GM18867 (cell line): ENCODE results near the gene LRPPRC.
"Not testable (repeated sequence)": the region's sequence is repeated elsewhere in the genome, so short reads cannot be mapped to it uniquely, and the experiment has no call there.

Source experiments
- ATAC-seq: cut with Tn5 transposase; IDR thresholded peaks from one replicate; pipeline ENCODE4 v1.9.1; 2021; ENCODE audit warnings: mild to moderate bottlenecking, moderate library complexity; ENCODE audit not compliant: unreplicated experiment

The LRPPRC gene

DNA sequence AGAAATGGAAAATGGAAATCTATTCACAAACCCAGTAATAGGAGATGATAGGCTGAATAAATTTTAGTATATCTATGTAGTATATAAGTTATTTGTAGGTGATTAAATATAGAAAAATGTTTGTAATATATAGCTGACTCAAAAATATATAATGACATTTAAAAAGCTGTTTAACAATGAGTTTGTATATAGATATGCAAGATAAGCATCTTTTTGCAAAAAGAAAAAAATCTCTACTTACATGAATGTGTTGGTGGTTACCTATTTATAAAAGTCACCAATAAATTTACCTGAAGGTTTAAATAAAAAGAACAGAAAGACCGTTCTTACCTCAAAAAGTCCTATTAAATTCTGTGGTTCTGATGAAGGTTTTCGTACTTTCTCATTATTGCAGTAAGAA is 71.3 kb downstream of the LRPPRC start:
- no peak for ATAC-seq

DNA sequence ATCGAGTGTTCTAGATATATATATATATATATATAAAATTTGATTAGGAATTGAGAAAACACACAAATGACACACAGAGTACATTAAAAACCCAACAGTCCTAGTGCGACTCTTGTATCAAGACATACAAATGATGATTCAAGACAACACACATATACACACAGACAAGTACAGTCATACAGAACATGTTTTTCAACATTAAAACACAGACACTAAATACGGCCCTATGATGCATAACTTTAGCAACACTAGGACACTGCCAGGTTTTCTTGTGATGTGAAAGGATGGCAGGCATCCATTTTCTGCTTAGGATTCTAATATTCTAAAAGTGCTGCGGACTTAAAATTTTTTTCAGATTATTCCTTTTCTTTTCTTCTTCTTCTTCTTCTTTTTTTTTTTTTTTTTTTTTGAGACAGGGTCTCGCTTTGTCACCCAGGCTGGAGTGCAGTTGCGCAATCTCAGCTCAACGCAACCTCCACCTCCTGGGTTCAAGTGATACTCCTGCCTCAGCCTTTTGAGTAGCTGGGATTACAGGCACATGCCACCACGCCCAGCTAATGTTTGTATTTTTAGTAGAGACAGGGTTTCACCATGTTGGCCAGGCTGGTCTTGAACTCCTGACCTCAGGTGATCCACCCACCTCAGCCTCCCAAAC is 84.5 kb downstream of the LRPPRC start:
- ATAC-seq: not testable (repeated sequence)

DNA sequence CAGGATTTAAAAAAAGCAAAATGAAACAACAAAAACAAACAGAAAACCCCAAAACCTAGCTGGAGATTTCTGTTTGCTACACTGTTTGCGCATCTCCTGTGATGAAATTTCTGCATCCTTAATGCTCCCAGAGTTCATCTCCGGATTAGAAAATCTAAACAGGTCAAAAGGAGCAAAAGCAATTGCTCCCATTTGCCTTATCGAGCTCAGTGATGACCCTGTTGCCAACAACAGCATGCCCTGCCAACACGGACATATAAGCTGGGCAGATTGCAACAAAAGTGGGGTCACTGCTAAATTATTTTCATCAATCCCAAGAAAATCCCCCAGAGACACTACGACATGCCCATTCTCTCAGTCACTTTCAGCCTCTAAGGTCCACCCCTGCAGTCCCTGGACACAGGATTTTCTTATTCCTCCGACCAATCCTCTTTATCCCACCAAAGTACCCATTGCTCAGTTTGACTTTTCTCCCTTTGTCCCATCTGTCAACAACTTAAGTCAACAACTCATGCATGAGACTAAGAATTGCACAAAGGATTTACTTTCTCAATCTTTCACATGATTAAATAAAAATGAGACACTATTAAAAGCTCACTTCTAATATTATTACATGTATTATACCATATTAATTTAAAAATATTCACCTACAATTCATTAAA is 89.2 kb downstream of the LRPPRC start:
- ATAC-seq: no peak

DNA sequence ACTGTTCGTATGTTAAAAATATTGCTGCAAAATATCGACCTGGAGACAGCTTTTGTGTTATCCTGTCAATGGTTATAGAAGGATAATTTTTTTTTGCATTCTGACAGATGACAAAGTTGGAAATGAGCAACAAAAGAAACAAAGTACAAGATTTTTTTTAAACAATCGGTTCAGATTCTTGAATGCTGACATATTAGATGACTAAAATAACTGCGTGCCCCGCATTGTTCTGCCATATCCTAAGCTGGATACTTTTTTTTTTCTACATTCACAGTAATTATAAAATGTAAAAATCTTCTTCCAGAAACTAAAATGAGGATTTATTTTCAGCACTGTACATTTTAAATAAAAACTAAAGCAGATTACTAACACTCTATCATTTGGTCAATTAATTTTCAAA is 89.9 kb downstream of the LRPPRC start:
- ATAC-seq: no peak

DNA sequence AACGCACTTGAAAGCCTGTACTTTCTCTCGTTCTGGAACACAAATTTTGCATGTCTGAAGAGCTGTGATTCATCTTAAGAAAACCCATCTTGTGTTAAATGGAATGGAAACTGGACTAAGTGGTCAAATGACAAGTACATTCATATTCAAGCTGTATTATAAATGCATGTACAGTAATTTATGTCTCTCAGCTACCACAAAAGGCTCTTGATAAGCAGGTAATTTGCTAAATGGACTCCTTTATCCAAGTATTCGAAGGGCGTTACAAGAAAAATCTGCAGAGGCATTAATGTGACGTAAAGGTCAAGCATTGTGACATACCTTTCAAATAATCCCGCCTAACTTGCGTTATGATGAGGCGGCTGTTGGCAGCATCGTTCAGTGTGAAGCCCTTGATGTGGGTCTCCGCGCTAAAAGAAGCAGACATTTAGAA is 90.4 kb downstream of the LRPPRC start:
- peak; percentile 63 for ATAC-seq

DNA sequence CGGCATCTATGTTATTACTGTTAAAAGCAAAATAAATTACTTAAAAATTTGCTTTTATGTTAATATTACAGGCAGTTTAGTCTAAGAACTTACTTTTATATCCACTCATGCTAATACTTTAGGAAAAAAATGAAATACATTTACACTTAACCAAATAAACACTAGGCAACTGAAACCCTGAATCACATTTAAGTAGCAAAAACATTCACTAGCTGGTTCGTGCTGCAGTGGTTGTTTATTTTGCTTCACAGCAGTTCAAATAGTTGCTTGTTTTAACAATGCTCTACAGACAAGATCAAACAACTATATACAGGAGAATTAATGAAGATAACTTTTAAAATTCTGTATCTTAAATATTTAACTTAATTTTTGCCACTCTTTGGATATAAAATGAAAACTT is 96.2 kb downstream of the LRPPRC start:
- ATAC-seq: no peak

DNA sequence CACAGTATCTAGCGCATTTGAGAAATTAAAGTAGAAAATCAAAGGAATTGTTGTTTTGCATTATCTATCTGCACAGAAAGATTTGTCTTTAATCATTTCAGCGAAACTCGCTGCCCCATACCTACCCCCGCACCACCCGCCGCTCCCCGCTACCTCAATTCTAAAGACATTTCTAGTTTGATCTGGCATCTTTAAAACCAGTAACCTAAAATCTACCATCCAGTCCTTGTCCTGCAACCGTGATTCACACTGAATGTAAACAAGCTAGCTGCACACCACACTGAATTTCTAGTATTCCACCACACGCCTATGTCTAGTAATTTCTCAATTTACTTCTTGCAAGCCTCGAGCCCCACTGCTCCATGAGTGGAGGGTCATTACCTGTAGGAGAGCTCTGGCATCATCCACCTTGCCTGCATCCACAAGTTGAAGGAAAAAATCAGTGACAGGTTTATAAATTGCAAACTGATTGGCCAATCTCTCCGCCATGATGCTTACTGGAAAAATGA is 96.9 kb downstream of the LRPPRC start:
- no peak for ATAC-seq

DNA sequence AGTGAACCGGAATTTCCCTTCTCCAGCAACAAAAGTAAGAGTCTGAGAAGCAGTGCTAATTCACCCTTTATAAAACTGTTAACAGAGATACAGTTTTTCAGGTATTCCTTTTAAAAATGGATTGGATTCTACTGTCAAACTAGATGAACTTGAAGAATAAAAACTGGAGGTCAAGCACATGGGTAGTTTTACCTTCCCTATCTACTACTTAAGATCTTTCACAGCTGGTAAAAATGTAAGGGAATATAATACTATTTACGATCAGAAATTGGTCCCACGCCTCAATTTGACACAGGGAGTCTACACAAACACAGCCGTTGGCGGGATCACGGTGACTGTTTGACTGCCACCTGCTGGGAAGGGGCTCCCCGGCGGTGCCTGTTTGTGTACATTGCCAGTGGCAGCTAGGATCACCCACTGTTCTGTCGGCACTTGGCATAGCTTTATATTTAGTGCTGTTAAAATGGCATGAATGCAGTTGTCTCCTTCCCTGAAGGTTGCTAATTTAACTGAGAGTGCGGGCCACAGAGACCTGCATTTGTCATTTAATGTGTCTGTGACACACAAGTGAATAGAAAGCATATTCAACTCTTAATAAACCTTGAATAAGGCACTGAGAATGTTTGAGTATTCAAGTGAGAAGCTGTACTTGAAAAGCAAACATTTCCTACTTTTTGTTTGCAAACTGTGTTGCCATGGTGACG is 97.5 kb downstream of the LRPPRC start:
- no peak for ATAC-seq

DNA sequence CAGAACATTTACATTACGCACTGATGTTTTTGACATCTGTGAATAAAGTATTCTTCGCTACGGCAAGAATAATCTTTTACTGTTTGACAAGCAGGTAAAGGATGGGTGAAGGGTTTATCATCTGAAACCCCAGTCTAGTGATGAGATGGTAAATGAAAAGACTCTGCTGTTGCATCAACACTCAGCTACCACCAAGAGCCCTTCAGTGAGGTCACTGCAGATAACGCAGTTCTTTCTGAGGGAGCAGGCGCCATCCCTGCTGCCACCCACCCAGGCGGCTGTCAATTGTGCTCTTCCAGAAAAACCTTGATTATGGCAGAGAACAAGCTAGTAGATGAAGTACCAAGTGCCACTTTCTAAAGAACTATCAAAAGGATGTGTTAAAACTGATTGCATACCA is 98.3 kb downstream of the LRPPRC start:
- no peak for ATAC-seq

DNA sequence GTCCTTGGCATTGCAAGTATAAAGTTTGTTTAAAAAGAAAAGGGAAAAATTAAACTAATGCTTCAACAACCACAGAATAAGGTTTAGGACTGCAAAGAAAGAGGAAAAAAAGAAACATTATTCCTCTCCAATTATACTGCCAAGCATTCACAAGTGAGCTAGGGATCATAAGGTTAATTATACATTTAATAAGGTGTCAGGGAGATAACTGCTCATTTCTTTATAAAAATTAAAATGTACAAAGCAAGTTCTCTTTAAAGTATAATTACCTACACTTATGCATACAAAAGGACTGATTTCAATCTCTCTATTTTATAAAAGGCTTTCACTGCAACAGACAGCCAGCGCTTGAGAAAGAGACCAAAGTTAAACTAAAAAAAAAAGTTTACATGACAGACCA is 98.9 kb downstream of the LRPPRC start:
- ATAC-seq: no peak

DNA sequence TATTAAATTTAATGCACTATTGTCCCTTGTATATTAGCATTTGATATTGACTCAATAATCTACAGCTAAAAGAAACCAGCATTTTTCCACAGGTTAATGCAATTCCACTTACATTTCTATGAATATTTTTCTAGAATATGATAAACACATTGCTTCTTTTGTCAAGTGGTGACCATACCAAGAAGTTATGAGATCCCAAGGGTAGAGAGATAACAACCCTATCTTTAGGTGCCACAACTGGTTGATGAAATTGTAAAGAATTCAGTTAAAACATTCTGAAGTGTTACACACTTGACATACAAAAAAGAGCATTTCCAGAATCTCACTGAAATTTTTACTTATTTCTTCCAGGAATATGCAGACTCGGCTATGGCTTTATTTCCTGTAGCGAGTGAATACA is 101.0 kb downstream of the LRPPRC start:
- ATAC-seq: no peak

DNA sequence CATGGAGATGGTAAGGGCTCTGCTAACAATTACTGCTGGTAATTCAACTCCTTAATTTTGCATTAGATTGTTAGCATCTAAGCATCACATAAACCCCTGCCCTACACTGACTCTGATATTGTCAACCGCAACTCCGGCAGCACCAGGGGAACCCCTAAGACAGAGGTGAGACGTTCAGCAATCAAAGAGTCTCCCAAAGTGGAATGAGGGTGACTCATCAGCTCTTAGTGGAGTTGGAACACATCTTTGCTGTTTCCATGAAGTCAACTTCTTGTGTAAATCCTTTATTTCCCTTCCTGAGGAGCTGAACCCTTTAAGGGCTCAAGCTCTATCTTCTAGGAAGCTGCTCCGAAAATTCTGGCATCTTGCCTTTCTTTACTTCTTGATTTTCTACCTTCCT is 104.9 kb downstream of the LRPPRC start:
- ATAC-seq: no peak

DNA sequence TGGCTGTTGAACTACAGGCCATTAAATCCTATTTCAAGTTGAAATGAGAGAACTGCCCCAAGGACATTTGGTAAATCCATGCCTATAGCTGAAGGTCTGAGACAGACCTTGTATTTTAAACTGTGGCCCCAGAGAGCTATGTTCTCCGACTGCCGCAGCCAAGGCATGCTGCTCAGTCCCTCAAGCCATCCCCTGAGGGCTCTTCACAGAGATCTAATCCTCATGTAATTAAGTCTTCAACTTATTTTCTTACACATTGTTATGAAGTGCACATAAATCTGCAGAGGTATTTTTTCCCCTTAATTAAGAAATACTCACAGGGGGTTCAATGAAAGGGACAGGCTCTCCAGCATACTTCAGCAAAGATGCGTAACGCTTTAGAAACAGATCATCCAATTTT is 106.4 kb downstream of the LRPPRC start:
- ATAC-seq: no peak

DNA sequence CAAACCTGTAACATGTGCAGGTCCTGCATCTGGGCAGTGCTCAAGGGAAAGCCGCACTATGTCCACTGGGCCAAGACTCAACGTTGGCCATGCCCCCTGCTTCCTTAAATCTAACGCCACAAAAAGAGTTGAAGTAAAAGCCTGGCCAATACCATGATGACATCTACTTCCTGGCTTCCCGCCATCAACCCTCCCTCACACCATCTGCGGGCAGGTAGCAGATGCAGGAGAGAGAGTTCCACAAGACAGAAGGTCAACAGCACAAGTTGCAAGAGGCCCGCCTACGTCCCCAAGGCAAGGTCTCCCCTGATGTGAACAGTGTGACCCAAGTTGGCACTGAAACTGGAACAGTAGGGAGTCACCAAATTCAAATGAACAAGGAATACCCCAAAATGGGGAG is 108.6 kb downstream of the LRPPRC start:
- no peak for ATAC-seq

DNA sequence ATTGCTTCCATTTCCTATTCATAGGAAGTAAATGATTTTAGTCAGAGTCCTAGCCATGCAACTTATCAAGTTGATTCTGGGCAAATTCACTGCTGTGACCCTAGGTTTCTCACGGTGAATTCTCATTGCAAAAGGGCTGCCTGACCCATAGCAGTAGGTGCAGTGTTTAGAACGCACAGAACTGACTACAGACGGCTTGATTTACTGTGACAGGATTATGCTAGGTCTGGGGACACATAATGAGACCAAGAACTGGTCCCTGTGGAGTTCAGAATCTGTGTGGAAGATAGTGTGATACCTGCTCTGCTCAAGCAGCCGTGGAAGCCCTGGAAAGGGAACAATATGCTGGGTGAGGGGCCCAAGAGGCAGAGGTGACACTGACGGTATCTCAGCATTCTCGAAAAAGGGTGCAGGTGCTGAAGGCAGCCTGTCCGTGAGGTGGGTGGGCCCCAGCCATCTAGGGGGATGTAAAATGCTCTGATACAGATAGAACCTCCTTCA is 110.6 kb downstream of the LRPPRC start:
- no peak for ATAC-seq

DNA sequence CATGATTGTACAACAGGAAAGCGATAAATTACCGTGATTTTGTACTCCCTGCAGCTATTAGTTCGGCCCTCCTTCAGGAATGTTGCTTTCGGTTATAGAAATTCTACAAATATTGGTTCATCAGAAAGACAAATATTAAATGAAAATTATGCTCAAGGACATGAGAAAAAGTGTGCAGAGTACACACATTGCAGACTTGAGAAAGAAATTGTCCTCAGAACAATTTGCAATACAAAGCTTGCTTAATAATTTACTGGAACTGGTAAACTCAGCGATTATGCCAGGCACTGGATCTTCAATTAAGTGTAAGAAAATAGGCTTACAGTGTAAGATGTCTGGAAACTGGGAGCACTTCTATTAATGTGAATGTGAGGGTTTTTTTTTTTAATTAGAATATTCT is 111.1 kb downstream of the LRPPRC start:
- ATAC-seq: no peak

DNA sequence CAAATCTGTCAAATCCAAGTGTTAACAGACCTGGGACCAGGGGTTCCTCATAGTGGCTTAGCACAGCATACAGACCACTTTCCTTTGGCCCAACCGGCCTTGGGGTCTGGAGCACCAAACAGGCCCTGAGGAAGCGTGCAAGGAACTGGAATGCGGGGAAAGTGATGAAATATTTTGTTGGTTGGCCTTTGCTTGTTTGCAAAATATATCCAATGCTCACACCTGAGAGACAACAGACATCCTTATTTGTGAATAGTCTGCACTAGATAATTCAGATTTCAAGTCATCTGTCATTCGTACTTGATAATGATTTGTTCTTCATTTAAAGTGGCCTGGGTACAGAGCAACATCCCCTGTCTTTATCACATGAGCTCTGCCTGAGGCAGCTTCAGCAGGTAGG is 113.5 kb downstream of the LRPPRC start:
- no peak for ATAC-seq

DNA sequence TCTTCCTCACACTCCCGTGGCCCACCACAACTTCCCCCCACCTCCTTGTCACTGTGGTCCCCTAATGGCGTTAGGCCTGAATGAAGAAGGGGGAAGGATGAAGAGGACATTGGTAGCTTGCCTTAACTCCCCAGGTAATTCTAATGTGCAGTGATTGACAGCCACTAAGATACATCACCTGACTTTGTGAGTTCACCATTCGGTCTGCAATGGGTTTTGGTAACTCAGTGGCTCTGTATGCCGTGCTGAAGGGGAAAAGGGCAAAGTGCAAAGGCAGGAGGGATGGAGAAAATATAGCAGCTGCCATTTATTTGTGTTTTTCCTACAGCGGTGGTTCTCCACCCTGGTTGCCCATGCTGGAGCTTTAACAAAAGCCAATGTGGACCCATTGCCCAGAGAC is 114.8 kb downstream of the LRPPRC start:
- no peak for ATAC-seq

DNA sequence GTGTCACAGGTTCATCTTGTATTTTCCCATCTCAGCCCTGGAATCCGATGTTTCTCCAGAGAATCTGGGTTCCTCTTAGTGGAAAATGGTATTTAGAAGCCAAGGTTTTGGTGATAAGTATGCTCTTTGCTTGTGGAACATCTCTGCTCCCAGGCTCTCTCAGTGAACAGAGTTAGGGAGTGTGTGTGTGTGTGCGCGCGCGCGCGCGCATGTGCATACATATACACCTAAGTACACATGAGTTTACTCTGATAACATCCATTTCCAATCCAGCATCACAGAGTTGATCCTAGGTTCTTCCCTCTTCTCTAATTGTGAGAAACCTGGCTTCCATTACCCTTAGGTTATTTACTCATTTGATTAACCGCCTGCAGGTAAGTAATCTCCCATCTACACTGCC is 115.3 kb downstream of the LRPPRC start:
- no peak for ATAC-seq

DNA sequence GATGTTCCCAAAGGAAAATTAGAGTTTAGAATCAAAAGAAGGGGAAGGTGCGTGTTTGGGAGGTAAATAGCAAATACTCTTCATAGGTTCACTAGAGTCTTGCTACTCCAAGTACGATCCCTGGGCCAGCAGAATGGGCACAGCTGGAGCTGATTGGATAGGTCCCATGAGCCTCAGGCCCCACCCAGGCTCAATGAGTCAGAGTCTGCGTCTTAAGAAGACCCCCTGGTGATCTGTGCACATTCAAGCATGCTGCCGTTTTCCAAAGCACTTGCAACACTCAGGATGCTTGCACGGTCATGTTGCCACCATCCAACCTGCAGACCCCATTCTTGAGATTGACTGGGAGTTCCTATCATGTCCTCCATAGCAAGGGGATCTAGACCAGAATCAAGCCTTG is 116.5 kb downstream of the LRPPRC start:
- no peak for ATAC-seq

DNA sequence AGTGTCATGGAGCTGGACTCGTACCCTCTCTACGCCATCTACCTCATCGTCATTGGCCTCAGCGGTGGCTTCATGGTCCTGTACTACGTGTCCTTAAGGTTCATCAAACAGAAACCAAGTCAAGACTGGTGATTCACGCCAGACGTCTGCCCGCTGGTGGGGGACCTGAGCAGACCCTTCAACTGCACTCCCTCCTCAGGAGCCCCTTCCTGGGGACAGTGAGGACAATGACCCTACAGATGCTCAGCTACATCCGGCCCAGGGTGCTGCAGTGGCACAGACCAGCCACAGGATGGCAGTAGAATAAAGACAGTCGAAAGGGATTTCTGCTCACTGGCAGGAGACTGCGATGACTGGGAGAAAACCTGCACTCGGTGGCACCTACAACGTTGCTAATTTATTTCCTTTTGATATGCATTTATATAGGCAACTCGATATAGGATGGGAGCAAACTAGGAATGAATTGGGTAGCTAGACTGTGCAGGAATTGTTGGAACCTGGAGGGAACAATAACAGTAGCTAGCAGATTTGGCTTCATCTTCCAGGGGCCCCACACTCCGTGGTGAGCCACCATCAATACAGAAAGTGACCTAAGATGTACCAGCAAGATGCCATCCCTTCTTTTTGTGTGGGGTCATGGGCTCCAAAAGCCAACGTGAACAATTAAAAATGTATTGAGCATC is 117.9 kb downstream of the LRPPRC start:
- peak; percentile 74 for ATAC-seq
